ENCODE results near the gene SLC35B1.
"Not testable (repeated sequence)": the region's sequence is repeated elsewhere in the genome, so short reads cannot be mapped to it uniquely, and the experiment has no call there.

The SLC35B1 gene

DNA sequence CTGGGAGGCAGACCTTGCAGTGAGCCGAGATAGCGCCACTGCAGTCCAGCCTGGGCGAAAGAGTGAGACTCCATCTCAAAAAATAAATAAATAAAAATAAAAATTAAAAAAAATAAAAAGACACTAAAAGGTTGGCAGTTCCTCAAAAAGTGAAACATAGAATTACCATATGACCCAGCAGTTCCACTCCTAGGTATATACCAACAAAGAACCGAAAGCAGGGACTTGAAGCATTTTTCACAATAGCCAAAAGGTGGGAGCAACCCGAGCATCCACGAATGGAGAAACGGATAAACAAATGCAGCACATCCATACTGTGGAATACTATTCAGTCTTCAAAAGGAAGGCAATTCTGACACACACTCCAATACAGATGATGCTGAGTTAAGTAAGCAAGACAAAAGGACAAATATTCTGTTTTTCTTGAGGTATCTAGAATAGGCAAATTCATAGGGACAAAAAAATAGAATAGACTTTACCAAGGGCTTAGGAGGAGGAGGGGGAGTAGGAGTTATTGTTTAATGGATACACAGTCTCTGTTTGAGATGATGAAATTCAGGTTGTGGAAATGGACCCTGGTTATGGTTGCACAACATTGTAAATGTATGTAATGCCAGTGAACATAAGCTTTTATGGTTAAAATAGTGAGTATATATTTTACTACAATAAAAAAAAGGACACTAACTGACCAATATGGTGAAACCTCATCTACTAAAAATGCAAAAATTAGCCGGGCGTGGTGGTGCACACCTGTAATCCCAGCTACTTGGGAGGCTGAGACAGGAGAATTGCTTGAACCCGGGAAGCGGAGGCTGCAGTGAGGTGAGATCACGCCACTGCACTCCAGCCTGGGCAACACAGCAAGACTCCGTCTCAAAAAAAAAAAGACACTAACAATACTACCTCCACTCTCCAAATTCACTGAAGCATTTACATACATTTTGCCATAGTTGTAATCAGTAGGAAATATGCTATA lies 27.0 kb upstream of the SLC35B1 start:
- DNase-seq (ENCODE audit: low read depth in 2 of 2), result no peak

DNA sequence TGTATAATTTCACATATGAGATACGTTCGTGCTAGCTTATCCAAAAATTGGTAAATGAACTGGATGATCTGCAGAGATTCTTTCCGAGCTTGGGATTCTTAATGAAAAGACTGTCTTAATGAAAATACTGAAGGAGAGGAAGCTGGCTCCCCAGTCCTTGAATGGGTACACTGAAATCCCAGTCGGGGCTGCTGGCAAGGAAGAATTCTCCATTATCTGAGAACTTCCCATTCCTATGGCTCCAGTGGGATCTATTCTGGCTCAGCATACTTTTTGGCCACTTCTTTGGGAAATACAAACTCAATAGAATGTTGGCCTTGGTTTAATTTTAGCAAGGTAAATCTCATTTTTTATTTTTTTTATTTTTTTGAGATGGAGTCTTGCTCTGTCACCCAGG lies 23.7 kb upstream of the SLC35B1 start:
- no peak for DNase-seq (ENCODE audit: low read depth in 2 of 2)

DNA sequence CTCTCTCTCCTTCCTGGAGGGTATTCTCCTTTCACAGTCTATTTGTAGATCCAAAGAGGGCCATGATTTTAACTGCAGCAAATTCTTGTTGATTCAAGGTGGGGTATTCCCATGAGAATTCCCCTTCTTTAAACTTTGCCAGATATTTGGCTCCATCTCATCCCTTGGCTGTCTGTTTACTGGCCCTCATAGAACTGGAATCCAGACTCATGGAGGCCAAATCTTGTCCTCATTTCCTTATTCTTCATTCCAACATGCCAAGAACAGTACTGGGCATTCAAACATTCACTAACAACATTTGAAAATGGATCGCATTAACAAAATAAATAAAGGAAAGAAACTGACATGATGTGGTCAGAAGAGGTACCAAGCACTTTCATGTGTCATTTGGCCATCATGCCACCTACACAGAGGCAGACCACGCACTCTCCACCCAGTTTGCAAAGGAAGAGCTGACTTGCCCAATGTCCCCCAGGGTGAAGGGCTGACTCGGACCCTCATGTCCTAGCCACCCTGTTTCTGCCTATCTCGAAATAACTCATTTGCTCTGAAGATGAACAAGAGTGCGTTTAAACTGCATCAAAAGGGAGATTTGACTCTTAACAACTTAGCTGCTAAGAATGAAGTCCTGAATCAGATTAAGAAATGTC lies 23.1 kb upstream of the SLC35B1 start:
- DNase-seq (ENCODE audit: low read depth in 2 of 2), result no peak

DNA sequence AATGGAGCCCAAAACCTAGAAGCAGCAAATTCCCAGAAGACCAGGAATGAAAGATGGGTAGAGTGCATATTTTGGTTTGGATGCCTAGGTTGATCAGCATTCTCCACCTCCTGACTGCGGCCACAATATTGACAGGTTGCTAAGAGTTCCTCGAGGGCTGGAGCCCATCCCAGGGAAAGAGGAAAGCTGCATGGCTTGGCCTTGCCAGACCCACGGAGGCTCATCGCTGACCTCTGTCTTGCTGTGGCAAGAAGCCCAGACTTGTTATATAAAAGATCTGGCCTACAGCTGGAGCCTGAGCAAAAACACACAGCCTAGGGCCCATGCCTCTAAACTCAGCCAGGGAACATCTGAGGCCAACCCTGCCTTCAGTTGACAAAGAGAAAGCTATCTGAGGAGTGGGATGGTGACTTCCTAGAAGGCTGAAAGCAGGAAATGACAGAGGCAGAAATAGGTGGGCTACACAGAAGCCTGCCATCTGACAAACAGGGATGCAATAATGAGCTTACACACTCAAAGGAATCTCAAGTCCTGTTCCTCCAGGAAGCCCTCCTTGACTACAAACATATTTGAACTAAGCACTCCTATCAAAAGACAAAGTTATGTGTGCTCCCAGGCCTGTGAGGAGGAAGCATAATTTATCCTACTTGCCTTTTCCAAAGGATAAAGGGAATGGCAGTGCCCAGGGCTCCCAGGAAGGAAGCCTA lies 22.5 kb upstream of the SLC35B1 start:
- no peak for DNase-seq (ENCODE audit: low read depth in 2 of 2)

DNA sequence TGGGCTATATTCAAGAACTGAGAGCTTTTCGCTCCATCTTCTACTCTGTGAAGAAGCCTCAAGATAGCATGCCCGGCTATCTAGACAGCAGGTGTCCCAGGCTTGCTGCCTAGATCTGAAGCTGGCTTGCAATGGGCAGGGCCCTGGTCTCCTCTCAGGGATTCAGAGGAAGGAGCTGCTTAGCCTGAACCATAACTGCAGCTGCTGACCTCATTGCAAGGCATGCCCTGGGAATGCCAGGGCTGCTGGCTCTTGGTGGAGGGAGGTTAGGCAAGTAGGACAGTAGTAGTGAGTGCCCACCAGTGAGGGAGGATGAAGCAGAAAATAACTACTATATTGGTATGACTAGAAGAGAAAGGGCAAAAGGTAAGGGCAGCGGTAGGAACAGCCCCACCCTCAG lies 21.3 kb upstream of the SLC35B1 start:
- DNase-seq (ENCODE audit: low read depth in 2 of 2), result no peak

DNA sequence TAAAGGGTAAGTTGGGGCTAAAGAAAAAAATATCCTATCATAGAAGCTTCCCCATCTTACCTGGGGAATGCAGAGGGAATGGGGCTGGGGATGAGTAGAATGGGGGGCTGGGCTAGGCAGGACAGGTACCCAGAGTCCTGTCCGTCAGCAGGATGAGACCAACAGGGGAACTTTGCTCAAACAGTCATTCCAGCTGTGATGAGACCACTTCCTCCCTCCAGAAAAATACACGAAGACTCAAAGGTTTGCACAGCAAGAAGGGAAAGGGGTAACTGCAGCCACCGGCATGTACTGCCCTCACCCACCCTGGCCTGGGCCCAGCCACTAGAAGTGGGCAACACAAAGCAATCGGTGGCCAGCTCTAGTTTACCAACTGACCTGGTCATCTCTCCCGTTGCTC lies 20.7 kb upstream of the SLC35B1 start:
- no peak for DNase-seq (ENCODE audit: low read depth in 2 of 2)

DNA sequence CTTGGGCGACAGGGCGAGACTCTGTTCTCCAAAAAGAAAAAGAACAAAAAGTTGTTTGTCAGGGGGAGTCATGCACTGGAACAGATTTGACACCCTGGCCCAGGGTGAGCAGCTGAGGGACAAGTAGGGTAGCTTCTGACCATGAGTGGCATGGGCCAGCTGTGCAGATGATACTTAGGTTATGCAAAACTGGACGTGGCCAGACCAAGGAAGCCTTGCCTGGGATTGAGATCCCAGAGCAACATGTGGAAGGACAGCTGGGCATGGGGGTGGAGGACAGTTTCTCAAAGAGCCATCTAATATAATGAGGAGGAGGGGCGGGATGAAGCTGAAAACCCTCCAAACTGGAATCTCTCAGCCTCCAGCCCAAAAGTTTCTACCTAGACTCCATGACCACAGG lies 19.6 kb upstream of the SLC35B1 start:
- no peak for DNase-seq (ENCODE audit: low read depth in 2 of 2)

DNA sequence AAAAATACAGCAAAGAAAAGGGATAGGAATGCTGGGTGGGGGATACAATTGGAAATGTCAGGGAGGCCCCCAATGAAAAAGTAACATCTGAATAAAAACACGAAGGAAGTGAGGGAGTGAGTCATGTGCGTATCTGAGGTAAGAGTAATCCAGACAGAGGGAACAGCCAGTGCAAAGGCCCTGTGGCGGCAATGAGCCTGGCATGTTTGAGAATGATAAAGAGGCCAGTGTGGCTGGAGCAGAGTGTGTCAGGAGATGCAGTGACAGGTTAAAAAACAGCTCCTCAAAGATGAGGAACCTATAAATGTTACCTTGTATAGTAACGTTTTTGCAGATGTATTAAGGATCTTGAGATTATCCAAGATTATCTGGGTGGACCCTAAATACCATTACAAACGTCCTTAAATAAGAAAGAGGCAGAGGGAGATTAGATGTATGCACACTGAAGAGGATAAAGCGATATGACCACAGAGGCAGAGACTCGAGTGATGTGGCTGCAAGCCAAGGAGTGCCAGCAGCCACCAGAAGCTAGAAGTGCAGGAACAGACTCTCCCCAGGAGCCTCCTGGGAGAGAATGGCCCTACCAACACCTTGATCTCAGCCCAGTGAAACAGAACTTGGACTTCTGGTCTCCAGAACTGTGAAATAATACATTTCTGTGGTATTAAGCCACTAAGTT lies 17.8 kb upstream of the SLC35B1 start:
- no peak for DNase-seq (ENCODE audit: low read depth in 2 of 2)

DNA sequence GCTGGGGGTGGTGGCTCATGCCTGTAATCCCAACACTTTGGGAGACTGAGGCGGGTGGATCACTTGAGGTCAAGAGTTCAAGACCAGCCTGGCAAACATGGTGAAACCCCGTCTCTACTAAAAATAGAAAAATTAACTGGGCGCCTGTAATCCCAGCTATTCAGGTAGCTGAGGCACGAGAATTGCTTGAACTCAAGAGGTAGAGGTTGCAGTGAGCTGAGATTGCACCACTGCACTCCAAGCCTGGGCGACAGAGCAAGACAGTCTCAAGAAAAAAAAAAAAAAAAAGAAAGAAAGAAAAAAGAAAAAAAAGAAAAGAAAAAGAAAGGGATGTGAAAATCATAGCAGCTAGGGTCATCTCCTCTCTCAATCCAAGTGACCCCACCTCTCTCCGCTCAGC lies 16.8 kb upstream of the SLC35B1 start:
- not testable (repeated sequence) for DNase-seq (ENCODE audit: low read depth in 2 of 2)

DNA sequence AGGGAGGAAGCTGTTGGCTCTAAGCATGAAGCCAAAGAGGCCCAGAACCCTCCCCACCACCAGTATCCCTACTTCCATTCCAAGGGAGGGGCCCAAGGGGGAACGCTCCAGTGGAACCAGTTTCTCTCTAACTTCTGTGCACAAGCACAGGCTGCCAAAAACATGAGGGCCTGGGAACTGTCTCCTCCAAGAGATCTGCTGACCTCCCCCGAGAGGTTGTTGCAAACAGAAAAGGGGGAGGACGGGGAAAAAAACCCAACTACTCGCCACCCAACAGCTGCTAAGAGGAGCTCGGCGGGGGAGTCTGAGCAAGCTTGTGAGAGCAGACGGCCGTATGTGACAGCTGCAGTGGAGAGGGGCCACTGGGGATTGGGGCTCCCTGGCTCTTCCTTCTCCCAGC lies 15.7 kb upstream of the SLC35B1 start:
- no peak for DNase-seq (ENCODE audit: low read depth in 2 of 2)

DNA sequence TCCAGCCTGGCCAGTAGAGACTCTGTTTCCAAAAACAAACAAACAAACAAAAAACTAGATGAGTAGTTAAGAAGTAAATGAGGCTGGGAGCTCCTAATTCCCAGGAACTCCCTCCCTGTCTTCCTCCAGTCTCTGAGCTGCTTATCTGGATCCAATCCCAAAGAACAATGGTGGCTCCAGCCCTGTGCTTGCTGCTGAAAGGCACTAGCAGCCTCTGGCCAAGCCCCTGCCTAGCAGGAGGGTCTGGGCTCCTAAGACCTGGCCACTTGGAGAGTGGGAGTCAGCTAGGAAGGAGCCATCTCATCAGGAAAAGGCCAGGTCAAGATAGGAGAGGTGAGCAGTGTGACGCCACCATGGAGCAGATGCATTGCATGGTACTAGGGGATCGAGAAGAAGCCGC lies 14.3 kb upstream of the SLC35B1 start:
- DNase-seq (ENCODE audit: low read depth in 2 of 2), result no peak

DNA sequence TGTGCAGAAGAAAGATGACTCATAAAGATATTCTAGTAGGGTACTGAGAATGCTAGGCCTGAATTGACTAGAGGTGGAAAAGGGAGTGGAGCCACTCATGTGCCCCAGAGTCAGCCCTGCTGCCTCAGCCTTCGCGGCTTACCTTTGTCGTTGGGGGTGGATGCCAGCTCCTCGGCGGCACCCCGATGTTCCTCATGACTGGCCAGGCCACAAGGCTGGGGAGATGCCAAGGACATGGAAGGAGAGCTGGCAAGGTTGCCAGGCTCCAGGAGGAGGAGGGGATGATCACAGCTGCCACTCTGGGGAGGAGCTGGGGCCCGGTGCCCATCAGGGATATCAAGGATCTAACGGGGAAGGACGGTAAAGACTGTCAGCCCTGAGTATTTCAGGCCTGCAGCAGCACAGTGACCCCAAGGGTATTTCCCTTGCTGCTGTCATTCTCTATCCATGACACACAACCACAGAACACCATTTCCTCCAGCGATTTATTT lies 9.7 kb upstream of the SLC35B1 start:
- no peak for DNase-seq (ENCODE audit: low read depth in 2 of 2)

DNA sequence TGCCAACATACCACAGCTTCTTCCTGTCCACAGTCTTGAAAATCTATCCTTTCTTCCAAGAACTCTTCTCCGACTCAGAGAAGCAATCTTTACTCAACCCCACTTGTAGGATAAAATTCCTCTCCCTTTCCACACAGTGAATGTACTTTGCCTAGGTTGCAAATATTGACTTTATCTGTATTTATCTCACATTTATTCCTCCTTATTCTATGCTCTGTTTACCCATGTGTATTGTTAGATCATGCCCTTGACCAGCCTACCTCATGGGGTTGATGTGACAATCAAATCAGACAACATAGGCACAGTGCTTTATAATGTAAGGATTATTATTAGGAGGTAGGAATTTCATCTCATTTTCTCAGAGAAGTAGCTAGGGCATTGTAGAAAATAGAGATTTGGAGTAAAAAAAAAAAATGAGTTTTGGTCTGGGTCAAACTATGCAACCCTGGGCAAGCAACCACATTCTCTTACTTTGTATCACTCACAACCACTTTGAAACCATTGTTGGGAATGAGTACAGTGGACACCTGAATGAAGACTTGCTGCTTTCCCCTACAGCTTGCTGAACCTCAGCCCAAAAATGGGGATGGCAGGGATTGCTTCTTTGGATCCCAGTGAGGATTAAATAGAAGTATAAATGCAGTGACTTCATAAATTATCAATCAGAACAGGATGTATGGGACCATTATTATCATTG lies 9.1 kb upstream of the SLC35B1 start:
- no peak for DNase-seq (ENCODE audit: low read depth in 2 of 2)

DNA sequence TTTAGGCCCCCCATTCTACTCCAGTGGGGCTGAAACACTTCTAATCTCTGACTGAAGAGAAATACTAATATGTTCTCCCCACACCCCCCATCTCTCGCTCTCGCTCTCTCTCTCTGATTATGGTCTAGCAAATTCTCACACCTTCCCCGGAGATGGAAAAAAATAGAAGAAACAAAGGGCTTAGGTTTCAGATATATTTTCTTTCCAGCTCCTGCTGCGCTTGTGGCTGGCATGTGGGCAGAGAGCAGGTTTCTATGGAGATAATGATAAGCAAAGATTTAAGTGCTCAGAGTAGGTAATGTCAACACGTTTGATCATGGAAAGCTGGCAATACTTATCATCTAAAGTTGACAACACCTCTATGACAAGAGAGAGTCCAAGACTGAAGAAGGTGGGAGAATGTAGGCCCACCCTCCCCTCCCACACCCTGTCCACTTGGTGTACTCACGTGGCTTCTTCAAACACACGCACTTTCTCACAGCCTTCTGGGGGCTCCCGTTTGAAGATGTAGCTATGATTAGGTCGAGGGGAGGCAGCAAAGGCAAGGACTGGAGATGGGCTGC lies 8.0 kb upstream of the SLC35B1 start:
- DNase-seq (ENCODE audit: low read depth in 2 of 2), result no peak

DNA sequence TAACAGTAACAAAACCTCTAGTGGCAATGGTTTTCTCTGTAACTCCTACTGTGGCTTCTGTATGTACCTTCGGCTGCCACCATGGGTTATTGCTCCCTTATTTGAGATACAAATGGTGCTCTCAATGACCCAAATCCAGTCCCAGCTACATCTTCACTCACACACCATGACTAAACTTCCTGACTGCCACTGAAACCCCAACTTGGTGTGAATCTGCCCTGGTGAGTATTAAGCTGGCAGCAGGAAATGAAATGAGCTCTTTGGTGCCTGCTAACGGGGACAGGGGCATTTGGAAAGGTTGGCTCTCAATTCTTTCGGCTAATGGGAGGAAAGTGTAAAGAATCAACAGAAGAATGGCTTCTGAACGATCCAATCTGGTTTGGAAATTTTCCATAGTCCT lies 7.5 kb upstream of the SLC35B1 start:
- DNase-seq (ENCODE audit: low read depth in 2 of 2), result no peak

DNA sequence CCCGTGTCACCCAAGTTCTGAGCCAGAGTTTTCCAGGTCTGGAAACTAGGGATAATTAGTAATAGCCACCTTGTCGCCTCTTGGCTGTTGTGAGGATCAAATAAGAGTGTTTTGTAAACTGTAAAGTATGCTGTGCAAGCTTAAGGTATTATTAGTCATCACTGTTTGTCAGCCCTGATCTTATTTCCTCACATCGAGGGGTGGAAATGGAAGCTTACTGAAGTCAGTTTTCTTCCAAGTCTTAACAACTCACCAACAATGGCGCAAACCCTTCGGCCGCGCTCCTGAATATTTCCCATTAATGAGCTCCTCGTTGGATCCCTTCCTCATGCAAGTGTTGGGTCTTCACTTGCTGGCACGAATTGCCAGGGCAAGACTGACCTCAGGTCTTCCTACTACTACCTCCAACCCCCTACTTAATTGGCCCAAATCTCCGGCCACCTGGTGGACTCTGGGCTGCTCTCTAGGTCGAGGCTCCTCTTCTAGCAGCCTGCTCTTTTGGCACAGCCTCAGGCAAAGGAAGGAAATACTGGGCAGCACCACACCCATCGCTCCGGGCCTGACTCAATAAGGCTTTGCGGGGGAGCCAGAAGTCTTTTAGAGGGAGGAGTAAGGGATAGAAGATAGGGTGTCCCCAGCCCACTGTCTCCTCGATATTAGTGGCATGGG lies 885 bp upstream of the SLC35B1 start:
- DNase-seq (ENCODE audit: low read depth in 2 of 2), result no peak

DNA sequence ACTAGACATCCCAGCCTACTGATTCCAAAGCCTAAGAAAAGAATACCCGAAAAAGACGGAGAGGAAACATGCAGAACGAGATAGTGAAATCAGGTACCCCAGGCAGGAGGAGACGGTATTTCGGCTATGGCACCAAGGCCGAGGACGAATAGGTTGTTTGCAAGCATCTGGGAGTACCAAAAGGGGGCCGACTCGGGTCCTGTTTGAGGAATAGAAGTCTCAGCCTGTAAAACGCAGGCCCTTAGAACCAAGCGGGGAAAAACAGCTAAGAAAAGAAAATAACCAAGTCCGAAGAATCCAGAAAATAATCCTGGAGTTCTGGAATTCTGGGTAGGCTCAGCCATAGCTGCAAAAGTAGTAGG lies 537 bp downstream of the SLC35B1 start:
- DNase-seq (ENCODE audit: low read depth in 2 of 2), result no peak

DNA sequence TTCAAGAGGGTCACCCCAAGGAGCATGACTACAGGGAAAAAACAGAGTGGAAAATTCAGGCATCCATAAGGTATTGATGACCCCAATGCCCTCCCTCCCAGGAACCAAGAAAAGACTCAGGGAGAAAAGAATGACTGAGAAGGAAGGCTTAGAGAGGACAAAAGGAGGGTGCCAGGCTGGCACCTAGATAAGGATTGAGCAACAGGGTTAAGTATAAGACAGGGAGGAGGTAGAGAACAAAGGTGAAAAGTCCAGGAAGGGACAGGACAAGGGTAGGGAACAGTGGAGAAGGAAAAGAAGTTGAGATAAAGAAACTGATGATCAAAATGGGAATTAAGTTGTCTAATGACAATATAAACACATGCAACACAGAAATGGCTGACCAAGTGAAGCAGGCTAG lies 2.5 kb downstream of the SLC35B1 start:
- DNase-seq (ENCODE audit: low read depth in 2 of 2), result no peak

DNA sequence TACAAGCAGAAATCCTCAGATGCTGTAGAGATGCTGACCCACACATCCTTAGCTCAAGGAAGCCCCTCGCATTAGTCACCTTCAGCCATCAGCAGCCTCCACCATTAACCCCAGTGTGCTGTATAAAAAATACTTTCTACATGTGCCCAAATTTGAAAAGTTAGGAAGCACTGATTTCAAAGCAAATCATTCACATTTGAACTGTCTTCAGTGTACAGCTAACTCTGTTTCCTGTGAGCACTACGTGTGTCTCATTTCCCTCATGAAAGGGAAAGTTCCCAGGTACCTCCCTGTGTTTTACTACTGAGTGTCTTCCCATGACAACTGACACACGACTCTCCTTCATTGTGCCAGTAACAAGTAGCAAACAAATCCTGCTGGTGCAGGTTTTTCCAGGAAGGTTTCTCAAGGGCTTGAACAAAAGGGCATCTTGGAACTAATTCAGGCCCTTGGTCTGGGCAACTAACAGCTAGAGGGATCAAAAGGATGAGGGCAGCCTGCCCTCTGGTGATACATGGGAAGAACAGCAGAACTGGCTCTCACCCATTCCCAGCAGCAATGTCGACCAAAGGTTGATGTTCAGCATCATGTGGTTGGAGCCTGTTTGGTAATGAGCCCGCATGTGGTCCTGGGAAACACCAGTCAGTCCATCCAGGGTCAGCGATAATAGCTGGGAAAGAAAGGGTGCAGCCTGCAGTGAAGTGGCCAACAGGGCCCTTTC lies 4.0 kb downstream of the SLC35B1 start:
- DNase-seq (ENCODE audit: low read depth in 2 of 2), result no peak

DNA sequence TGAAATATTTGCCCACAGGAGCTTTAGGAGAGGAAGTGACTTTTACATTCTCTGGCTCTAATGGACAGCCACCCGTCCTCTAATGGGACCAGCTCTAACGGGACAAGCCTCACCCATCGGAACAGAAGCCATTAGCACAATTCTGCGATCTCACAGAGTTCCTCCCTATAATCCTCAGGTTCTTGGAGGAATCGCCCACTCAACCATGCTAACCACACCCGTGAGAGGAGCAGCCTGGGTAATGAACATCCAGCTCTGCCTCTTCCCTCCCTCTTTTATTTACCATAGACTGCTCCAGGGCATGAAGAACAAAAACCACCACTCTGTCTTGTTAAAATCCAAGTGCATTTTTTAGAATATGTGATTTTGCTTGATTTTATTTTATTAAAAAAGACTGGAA lies 6.8 kb downstream of the SLC35B1 start:
- no peak for DNase-seq (ENCODE audit: low read depth in 2 of 2)

Data from stimulated activated CD4-positive, alpha-beta T cell treated with anti-CD3 and anti-CD28 coated beads, Interleukin-15, amount 100 ng/mL, for 48 hours (primary cell).